Measurements from ENCODE around the gene FBXL3. TPM values are rescaled to one million over a fixed set of nuclear protein-coding genes. Genes with fewer than 3 reads are reported as not detected.

The FBXL3 gene
- total and polyA plus RNA-seq, 8 donors: 12.7 to 91.4 (median 19.0) TPM

DNA sequence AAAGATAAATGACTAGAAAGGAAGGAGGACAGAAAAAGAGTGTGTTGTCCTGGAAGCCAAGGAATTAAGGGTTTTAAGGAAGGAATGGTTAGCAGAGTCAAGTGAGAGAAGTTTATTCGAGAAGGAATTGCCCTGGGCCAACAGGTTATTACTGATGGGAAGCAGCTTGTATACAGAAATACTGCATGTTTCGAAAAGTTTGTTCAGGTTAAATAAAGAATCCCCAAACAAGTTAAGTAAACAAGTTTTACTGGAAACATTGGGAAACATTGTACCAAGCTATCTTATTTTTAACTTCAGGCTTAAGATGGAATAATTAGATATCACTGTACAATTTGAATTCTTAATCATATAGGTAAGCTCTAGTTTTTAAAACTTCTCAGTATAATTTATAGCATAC, 28.2 kb upstream of the FBXL3 start:
- intact Hi-C loops (cut with DNase I; ENCODE audit: low total_unique reads): no loop called here
- Histone ChIP-seq H3K27ac (no peak overlapping the region), H3K27me3 (no peaks in the 10 kb centered on the region), H3K36me3 (peaks cover 20 to 95% (median 86%) of the 10 kb centered on the region in 4 donors), H3K4me1 (peaks cover 0 to 29% (median 4%) of the 10 kb centered on the region in 4 donors), H3K9me3 (no peaks in the 10 kb centered on the region), H3K4me3 (no peak overlapping the region)
- WGBS, 5 donors: 68 to 85% (median 72%) methylated on average over 2 of the region's 2 CpGs
- no peak for DNase-seq
- no peak for TF ChIP-seq EP300 (IDR thresholded peaks at IDR 0.05)
- no peak for TF ChIP-seq CTCF (IDR thresholded peaks at IDR 0.05)
- no peak for TF ChIP-seq POLR2AphosphoS5 (IDR thresholded peaks at IDR 0.05)

DNA sequence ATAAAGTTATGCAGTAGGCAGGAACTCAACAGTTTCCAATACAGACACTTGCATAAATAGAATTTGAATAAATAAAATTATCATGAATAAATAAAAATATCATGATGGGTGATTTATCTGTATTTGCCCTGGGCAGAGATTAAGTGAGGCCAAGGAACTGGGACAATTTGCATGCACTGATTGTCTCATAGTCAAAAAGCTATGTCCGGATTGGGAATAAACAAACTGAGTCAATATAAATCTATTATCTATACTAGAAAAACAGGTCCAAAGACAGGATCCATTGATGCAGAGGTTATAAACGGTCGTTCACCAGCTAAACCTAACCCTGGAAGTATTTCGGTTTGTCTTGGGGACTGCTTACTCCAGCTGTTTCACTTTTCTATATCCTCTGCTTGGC, 26.2 kb upstream of the FBXL3 start:
- Histone ChIP-seq H3K9me3 (no peaks in the 10 kb centered on the region), H3K4me3 (no peak overlapping the region), H3K27me3 (no peaks in the 10 kb centered on the region), H3K27ac (no peak overlapping the region), H3K36me3 (peaks cover 15 to 97% (median 91%) of the 10 kb centered on the region in 4 donors), H3K4me1 (peaks cover 0 to 36% (median 4%) of the 10 kb centered on the region in 4 donors)
- TF ChIP-seq POLR2AphosphoS5 (IDR thresholded peaks at IDR 0.05) (no peak), EP300 (IDR thresholded peaks at IDR 0.05) (no peak), POLR2A (IDR thresholded peaks at IDR 0.05) (no peak), CTCF (IDR thresholded peaks at IDR 0.05) (no peak)
- WGBS, 5 donors: 30 to 80% (median 59%) methylated on average over 4 of the region's 4 CpGs
- intact Hi-C loops (cut with DNase I; ENCODE audit: low total_unique reads): no loop called here
- no peak for DNase-seq

DNA sequence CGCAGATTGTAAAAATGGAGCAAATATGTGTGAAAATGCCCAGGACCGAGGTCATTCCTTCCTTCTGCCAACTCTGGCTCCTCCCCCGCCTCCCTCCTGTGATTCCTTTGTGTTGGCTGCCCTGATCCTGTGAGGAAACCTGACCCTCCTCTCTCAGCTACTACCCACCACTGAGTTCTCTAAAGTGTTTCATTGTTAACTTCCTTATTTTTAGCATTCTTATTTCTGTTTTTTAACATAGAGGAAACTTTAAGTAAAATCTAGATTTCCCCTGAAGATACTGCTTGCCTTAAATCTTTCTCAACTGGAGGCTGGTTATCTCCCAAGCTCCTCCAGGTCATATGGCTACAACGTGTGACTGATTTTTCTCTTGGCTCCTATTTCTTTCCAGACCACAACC, 21.7 kb upstream of the FBXL3 start:
- no peak for DNase-seq
- H3K9me3 ChIP-seq: no peaks in the 10 kb centered on the region
- TF ChIP-seq EP300 (IDR thresholded peaks at IDR 0.05): no peak
- TF ChIP-seq POLR2A (IDR thresholded peaks at IDR 0.05): no peak
- TF ChIP-seq CTCF (IDR thresholded peaks at IDR 0.05): no peak
- no peak for TF ChIP-seq POLR2AphosphoS5 (IDR thresholded peaks at IDR 0.05)
- H3K36me3 ChIP-seq: peaks cover 3 to 90% (median 85%) of the 10 kb centered on the region in 4 donors
- 75 to 84% (median 81%) methylated on average over 4 of the region's 4 CpGs for WGBS, 5 donors
- intact Hi-C loops (cut with DNase I; ENCODE audit: low total_unique reads): no loop called here
- no peak overlapping the region for H3K4me3 ChIP-seq
- H3K4me1 ChIP-seq: peaks cover 0 to 16% (median 2%) of the 10 kb centered on the region in 4 donors
- no peak overlapping the region for H3K27ac ChIP-seq
- no peaks in the 10 kb centered on the region for H3K27me3 ChIP-seq

DNA sequence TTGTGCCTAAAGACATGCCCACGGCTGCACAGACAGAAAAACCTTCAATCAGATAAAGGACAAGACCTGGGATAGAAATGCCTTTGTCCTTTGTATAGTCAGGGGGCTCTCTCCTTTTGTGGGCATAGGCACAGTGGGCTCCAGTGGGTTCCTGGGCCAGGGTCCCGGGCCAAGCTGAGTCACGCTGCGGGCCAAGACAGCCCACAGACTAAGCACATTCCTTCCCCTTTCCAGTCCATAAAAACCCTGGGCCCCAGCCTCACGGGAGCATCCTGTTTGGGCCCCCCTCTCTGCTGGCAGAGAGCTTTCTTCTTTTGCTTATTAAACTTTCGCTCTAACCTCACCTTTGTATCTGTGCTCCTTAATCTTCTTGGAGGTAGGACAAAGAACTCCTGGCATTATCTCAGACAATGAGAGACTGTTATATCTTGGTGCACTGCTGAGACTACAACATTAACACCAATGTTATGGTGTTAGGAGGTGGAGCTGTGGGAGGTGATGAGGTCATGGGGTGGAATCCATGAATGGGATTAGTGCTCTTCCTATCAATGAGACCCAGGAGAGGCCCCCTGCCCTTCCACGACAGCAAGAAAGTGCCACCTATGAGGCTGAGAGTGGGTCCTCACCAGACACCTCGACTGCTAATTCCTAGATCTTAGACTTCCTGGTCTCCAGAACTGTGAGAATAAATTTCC, 20.8 kb upstream of the FBXL3 start:
- WGBS, 5 donors: 88 to 98% (median 94%) methylated on average over 8 of the region's 8 CpGs
- Histone ChIP-seq H3K27me3 (no peaks in the 10 kb centered on the region), H3K36me3 (peaks cover 3 to 84% (median 80%) of the 10 kb centered on the region in 4 donors), H3K9me3 (no peaks in the 10 kb centered on the region), H3K4me3 (no peak overlapping the region), H3K4me1 (peaks cover 0 to 9% (median under 1%) of the 10 kb centered on the region in 4 donors), H3K27ac (no peak overlapping the region)
- TF ChIP-seq POLR2AphosphoS5 (IDR thresholded peaks at IDR 0.05): no peak
- no peak for TF ChIP-seq CTCF (IDR thresholded peaks at IDR 0.05)
- TF ChIP-seq EP300 (IDR thresholded peaks at IDR 0.05): no peak
- no peak for TF ChIP-seq POLR2A (IDR thresholded peaks at IDR 0.05)
- no peak for DNase-seq
- intact Hi-C loops (cut with DNase I; ENCODE audit: low total_unique reads): no loop called here
